ENCODE data around the gene F9.

Gene F9

GRCh38 chrX:139600105-139600504 lies 69.6 kb downstream of the F9 start:
- DNase-seq (ENCODE audit: low spot score), result no peak
